DND-41 (cell line): Measurements from ENCODE around the gene PDE4D.

Experiments used
- ATAC-seq: fragments of 200-7000 bp; cut with Tn5 transposase; 3 replicates; pipeline ENCODE4 v1.9.1; 2021; ENCODE audit warnings: low read depth; ENCODE audit not compliant: insufficient read depth
- DNase-seq: peaks from one replicate; pipeline ENCODE4 v3.0.0-alpha.2; 2020
- H2AFZ ChIP-seq: 2 replicates; pipeline ENCODE4 v1.6.0; 2012; ENCODE audit warnings: low read depth, low read length
- H3K27ac ChIP-seq: 2 replicates; pipeline ENCODE4 v1.5.1; 2012; ENCODE audit warnings: low read length, inconsistent platforms
- H3K27me3 ChIP-seq: fragments of 200-600 bp; sonication (generic); 2 replicates; pipeline ENCODE4 v1.6.0; 2012; ENCODE audit warnings: low read length, mild to moderate bottlenecking, inconsistent platforms; ENCODE audit not compliant: insufficient read depth, poor library complexity
- H3K36me3 ChIP-seq: 2 replicates; pipeline ENCODE4 v1.5.1; 2012; ENCODE audit warnings: low read length, inconsistent platforms; ENCODE audit not compliant: insufficient read depth
- H3K4me1 ChIP-seq: 2 replicates; pipeline ENCODE4 v1.5.1; 2012; ENCODE audit warnings: mild to moderate bottlenecking, low read length; ENCODE audit not compliant: insufficient read depth
- H3K4me2 ChIP-seq: 2 replicates; pipeline ENCODE4 v1.6.0; 2012; ENCODE audit warnings: mild to moderate bottlenecking, moderate library complexity, low read length, inconsistent platforms; ENCODE audit not compliant: insufficient read depth
- H3K4me3 ChIP-seq, 2 experiments: fragments of 200-600 bp in 1 of 2; shearing (Covaris generic) in 1 of 2; 2 replicates each; pipeline ENCODE4 v1.5.1; 2012 to 2016; ENCODE audit warnings: inconsistent platforms in 2 of 2, low read length in 2 of 2, mild to moderate bottlenecking in 2 of 2, low read depth in 1 of 2, moderate library complexity in 1 of 2
- H3K79me2 ChIP-seq: 2 replicates; pipeline ENCODE4 v1.6.0; 2012; ENCODE audit warnings: low read length, inconsistent platforms; ENCODE audit not compliant: insufficient read depth
- H3K9ac ChIP-seq: 2 replicates; pipeline ENCODE4 v1.6.0; 2012; ENCODE audit warnings: low read depth, mild to moderate bottlenecking, inconsistent platforms, low read length, moderate library complexity
- H3K9me3 ChIP-seq: 2 replicates; pipeline ENCODE4 v1.5.1; 2012; ENCODE audit warnings: low read length, moderate library complexity, mild to moderate bottlenecking, inconsistent platforms; ENCODE audit not compliant: insufficient read depth, severe bottlenecking
- H4K20me1 ChIP-seq: 2 replicates; pipeline ENCODE4 v1.6.0; 2012; ENCODE audit warnings: low read length; ENCODE audit not compliant: insufficient read depth
- CTCF ChIP-seq: IDR thresholded peaks from 2 replicates; pipeline ENCODE4 v1.5.1; 2012; ENCODE audit warnings: borderline replicate concordance, low read length, moderate library complexity, mild to moderate bottlenecking; ENCODE audit not compliant: poor library complexity, severe bottlenecking; ENCODE audit errors: extremely low read depth
- EZH2 ChIP-seq: IDR thresholded peaks from 3 replicates; pipeline ENCODE4 v1.6.1; 2012; ENCODE audit warnings: borderline replicate concordance, low read depth, mild to moderate bottlenecking, moderate library complexity, low read length, inconsistent platforms; ENCODE audit not compliant: severe bottlenecking

The PDE4D gene

GRCh38 chr5:59236986-59237385 is 656.5 kb downstream of the PDE4D start:
- Histone ChIP-seq H3K9me3 (no peaks in the 10 kb centered on the region), H4K20me1 (no peaks in the 10 kb centered on the region), H3K4me1 (no peaks in the 10 kb centered on the region), H3K27me3 (no peaks in the 10 kb centered on the region), H3K9ac (no peak overlapping the region), H3K79me2 (no peaks in the 10 kb centered on the region), H3K4me2 (no peak overlapping the region), H3K36me3 (no peaks in the 10 kb centered on the region), H3K4me3 (no peak overlapping the region), H2AFZ (no peak overlapping the region), H3K27ac (no peak overlapping the region)
- DNase-seq = no peak
- no peak for TF ChIP-seq EZH2
- no peak for TF ChIP-seq CTCF
- no peak for ATAC-seq

GRCh38 chr5:59236448-59236847 is 657.1 kb downstream of the PDE4D start:
- no peaks in the 10 kb centered on the region for H3K4me1 ChIP-seq
- H3K9me3 ChIP-seq = no peaks in the 10 kb centered on the region
- no peak overlapping the region for H3K27ac ChIP-seq
- H3K9ac ChIP-seq = no peak overlapping the region
- no peak overlapping the region for H3K4me2 ChIP-seq
- no peaks in the 10 kb centered on the region for H3K79me2 ChIP-seq
- H2AFZ ChIP-seq = no peak overlapping the region
- no peak overlapping the region for H3K4me3 ChIP-seq
- no peak for ATAC-seq
- DNase-seq = no peak
- TF ChIP-seq CTCF = no peak
- no peaks in the 10 kb centered on the region for H3K36me3 ChIP-seq
- H3K27me3 ChIP-seq = no peaks in the 10 kb centered on the region
- no peaks in the 10 kb centered on the region for H4K20me1 ChIP-seq

GRCh38 chr5:59234236-59234635 is 659.3 kb downstream of the PDE4D start:
- no peak overlapping the region for H3K4me2 ChIP-seq
- no peaks in the 10 kb centered on the region for H3K79me2 ChIP-seq
- H4K20me1 ChIP-seq = no peaks in the 10 kb centered on the region
- no peak overlapping the region for H3K27ac ChIP-seq
- no peaks in the 10 kb centered on the region for H3K36me3 ChIP-seq
- no peak overlapping the region for H3K9ac ChIP-seq
- no peak overlapping the region for H3K4me3 ChIP-seq
- no peak for TF ChIP-seq CTCF
- DNase-seq (no peak), ATAC-seq (no peak)
- H2AFZ ChIP-seq = no peak overlapping the region
- H3K4me1 ChIP-seq = no peaks in the 10 kb centered on the region
- no peaks in the 10 kb centered on the region for H3K9me3 ChIP-seq
- H3K27me3 ChIP-seq = no peaks in the 10 kb centered on the region

GRCh38 chr5:59231221-59231931 is 662.1 kb downstream of the PDE4D start:
- Histone ChIP-seq H3K79me2 (no peaks in the 10 kb centered on the region), H3K9me3 (no peaks in the 10 kb centered on the region), H3K36me3 (no peaks in the 10 kb centered on the region), H3K27me3 (no peaks in the 10 kb centered on the region), H2AFZ (no peak overlapping the region), H3K9ac (no peak overlapping the region), H3K4me1 (no peaks in the 10 kb centered on the region), H3K4me2 (no peak overlapping the region), H4K20me1 (no peaks in the 10 kb centered on the region), H3K27ac (no peak overlapping the region), H3K4me3 (no peak overlapping the region)
- DNase-seq (no peak), ATAC-seq (no peak)
- TF ChIP-seq CTCF (no peak), EZH2 (no peak)
